Measurements from ENCODE around the gene TTC9B.

GRCh38 chr19:40237791-40238190 is 19.6 kb upstream of the TTC9B start:
- TF ChIP-seq POLR2A (IDR thresholded peaks at IDR 0.05): no peak
- no peak for TF ChIP-seq CTCF (IDR thresholded peaks at IDR 0.05)

All from heart left ventricle (tissue), 13 donors.